Motor neuron (in vitro differentiated cells): ENCODE data around the gene ZNF22. TPM values are rescaled to one million over a fixed set of nuclear protein-coding genes. Genes with fewer than 3 reads are reported as not detected.

Experiments used
- ATAC-seq, 8 experiments: fragments of 200-7000 bp; cut with Tn5 transposase; replicated peaks in 6 of 8; 2 replicates each; pipeline ENCODE4 v1.8.0; 2021; ENCODE audit warnings: mild to moderate bottlenecking in 8 of 8, moderate library complexity in 8 of 8
- H3K27ac ChIP-seq, 2 donors: fragments of 250-450 bp; sonication (Bioruptor Pico); 2 replicates each; pipeline ENCODE4 v1.9.0; 2021; ENCODE audit warnings: antibody characterized with exemption in 2 of 2, mild to moderate bottlenecking in 2 of 2, moderate library complexity in 1 of 2
- H3K4me1 ChIP-seq, 2 donors: fragments of 250-450 bp; sonication (Bioruptor Pico); replicated peaks in 1 of 2; 2 replicates each; pipeline ENCODE4 v1.6.1; 2021; ENCODE audit warnings: antibody characterized with exemption in 2 of 2, mild to moderate bottlenecking in 2 of 2, moderate library complexity in 1 of 2
- H3K4me3 ChIP-seq, 5 donors: fragments of 250-450 bp; sonication (Bioruptor Pico); 2 replicates each; pipeline ENCODE4 v1.9.0; 2021; ENCODE audit warnings: antibody characterized with exemption in 5 of 5, mild to moderate bottlenecking in 5 of 5, moderate library complexity in 4 of 5
- WGBS, 10 experiments: fragments of 450-650 bp; shearing (Covaris generic); methylation state at CpG; one replicate each; pipeline ENCODE4 v1.0.0; 2022; 5-methylcytosine and 5-hydroxymethylcytosine counted together
- in situ Hi-C, 9 experiments: fragments of 400-800 bp; cut with MboI; loops; one replicate each; pipeline ENCODE4 v1.15.0; 2021; ENCODE audit warnings: low sequenced_read_pairs in 9 of 9, low pct_unique_long_range_greater_than_20kb in 2 of 9; ENCODE audit not compliant: unreplicated experiment in 9 of 9
- total RNA-seq, 8 experiments: library from RNA; unstranded; fragments of 300-600 nt; gene quantifications; 2 replicates each; pipeline versions ENCODE4 v1.2.3 to v1.2.4, GENCODE V29; 2022

ZNF22 gene
- total RNA-seq, 8 experiments from 2014 or later: 4.2 to 40.3 (median 31.7) TPM

GRCh38 chr10:44960088-44960460, 40.6 kb upstream of the ZNF22 start:
- 12 to 90% (median 44%) methylated on average over 2 to 6 of the region's 8 CpGs; no CpG with 5 or more reads in 4 of the 10 experiments for WGBS, 10 experiments
- Histone ChIP-seq H3K27ac (peak overlapping the region; percentile 40 to 68), H3K4me3 (peak overlapping the region; percentile 55 to 91 (median 88)), H3K4me1 (peaks cover 57% of the 10 kb centered on the region in 2 donors)
- in situ Hi-C loops: no loop called here
- ATAC-seq: peak in 1 of 8 experiments; percentile 2

DNA sequence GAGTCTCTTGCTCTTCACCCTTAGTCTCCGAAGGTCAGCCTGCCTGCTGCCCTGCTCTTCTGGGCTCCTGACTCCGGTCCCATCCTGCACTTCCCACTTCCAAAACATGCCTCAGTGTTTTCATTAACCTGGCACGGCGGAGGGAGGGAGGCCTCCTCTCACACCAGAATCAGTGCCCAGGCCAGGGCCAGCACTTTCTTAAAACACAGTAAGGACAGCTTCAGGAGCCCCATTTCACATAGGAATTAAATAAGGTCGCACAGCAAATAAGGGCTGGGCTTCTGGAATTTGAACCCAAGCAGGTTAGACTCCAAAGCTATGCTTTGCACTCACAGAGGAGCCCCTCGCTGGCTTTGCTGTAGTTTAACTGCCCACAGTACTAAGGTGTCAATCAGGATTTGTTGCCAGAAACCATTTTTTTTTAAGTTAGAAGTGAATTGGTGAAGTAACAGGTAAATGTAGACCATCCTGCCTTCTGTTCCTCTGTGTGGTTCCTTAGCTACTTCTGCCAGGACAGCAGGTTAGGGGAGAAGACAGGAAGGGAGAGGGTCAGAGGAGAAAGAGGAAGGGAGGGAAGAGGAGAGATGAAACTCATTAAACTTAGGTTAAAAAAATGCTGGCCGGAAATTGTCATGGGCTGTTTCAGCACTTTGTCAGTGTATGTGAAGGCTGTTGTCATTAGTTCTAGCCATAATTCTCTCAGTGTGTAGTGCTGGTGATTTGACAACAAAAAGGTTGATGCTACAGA, 40.1 kb upstream of the ZNF22 start:
- ATAC-seq: no peak
- Histone ChIP-seq H3K27ac (no peak overlapping the region), H3K4me3 (peak overlapping the region in 4 of 5 donors; percentile 55 to 91 (median 90)), H3K4me1 (peaks cover 63% of the 10 kb centered on the region in 2 donors)
- 20 to 100% (median 63%) methylated on average over 1 to 4 of the region's 7 CpGs; no CpG with 5 or more reads in 2 of the 10 experiments for WGBS, 10 experiments
- in situ Hi-C loops: no loop called here

- WGBS, 10 experiments: 55 to 100% (median 60%) methylated on average over 1 to 2 of the region's 4 CpGs; no CpG with 5 or more reads in 5 of the 10 experiments
- no peak overlapping the region for H3K4me3 ChIP-seq
- ATAC-seq: no peak
Observed at GRCh38 chr10:44961230-44961571, 39.5 kb upstream of the ZNF22 start.

GRCh38 chr10:44961931-44962750, 38.6 kb upstream of the ZNF22 start:
- H3K4me1 ChIP-seq: peaks cover 66 to 76% of the 10 kb centered on the region in 2 donors
- ATAC-seq: no peak
- in situ Hi-C loops: no loop called here
- H3K27ac ChIP-seq: no peak overlapping the region
- H3K4me3 ChIP-seq: no peak overlapping the region
- WGBS, 10 experiments: 50 to 100% (median 80%) methylated on average over 1 to 8 of the region's 11 CpGs; no CpG with 5 or more reads in 1 of the 10 experiments

More at GRCh38 chr10:44961230-44961571, 39.5 kb upstream of the ZNF22 start:
- Histone ChIP-seq H3K27ac (no peak overlapping the region), H3K4me1 (peaks cover 66 to 68% of the 10 kb centered on the region in 2 donors)
- in situ Hi-C loops: no loop called here

- Histone ChIP-seq H3K4me1 (peaks cover 70 to 79% of the 10 kb centered on the region in 2 donors), H3K4me3 (peak overlapping the region in 1 of 5 donors; percentile 3), H3K27ac (peak overlapping the region; percentile 79 to 83)
- in situ Hi-C loops: no loop called here
- peak in 3 of 8 experiments; percentile 11 to 24 (median 18) for ATAC-seq
- 16 to 100% (median 50%) methylated on average over 3 to 8 of the region's 19 CpGs; no CpG with 5 or more reads in 2 of the 10 experiments for WGBS, 10 experiments
Observed at GRCh38 chr10:44962870-44963738, 37.6 kb upstream of the ZNF22 start.

GRCh38 chr10:44963772-44964633, 36.7 kb upstream of the ZNF22 start:
- ATAC-seq: peak in 7 of 8 experiments; percentile 3 to 59 (median 46)
- in situ Hi-C loops: no loop called here
- 7 to 78% (median 17%) methylated on average over 1 to 11 of the region's 15 CpGs; no CpG with 5 or more reads in 3 of the 10 experiments for WGBS, 10 experiments
- H3K4me3 ChIP-seq: peak overlapping the region in 2 of 5 donors; percentile 2 to 3
- peak overlapping the region; percentile 79 to 83 for H3K27ac ChIP-seq
- peaks cover 64 to 77% of the 10 kb centered on the region in 2 donors for H3K4me1 ChIP-seq

DNA sequence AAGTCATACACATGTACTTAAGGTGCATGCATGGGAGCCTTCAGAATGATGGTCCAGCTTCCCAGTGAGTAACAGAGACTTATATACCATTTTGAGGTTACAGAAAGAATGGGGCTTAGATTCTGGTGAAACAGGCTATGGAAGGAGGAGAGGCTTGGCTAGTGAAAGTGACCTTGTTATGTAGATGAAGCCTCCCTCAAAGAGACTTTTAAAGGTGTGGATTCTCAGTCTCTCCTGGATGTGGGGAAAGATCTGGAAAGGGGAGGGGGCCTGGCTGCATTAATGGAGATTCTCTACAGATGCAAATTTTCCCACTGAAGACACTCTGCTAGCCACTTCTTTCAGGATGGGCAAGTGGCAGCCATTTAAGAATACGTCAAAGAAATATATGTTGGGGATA, 35.6 kb upstream of the ZNF22 start:
- in situ Hi-C loops: no loop called here
- WGBS, 10 experiments: 60 to 83% (median 71%) methylated on average over 1 of the region's 1 CpG; no CpG with 5 or more reads in 6 of the 10 experiments
- H3K27ac ChIP-seq: peak overlapping the region; percentile 9 to 79

GRCh38 chr10:44965651-44966097, 35.0 kb upstream of the ZNF22 start:
- Histone ChIP-seq H3K27ac (peak overlapping the region in 1 of 2 donors; percentile 9), H3K4me3 (no peak overlapping the region), H3K4me1 (peaks cover 56 to 70% of the 10 kb centered on the region in 2 donors)
- WGBS, 10 experiments: 80 to 100% (median 88%) methylated on average over 1 to 4 of the region's 6 CpGs; no CpG with 5 or more reads in 1 of the 10 experiments
- in situ Hi-C loops: no loop called here
- no peak for ATAC-seq

More for the DNA sequence above, 35.6 kb upstream of the ZNF22 start:
- Histone ChIP-seq H3K4me1 (peaks cover 62 to 76% of the 10 kb centered on the region in 2 donors), H3K4me3 (no peak overlapping the region)
- ATAC-seq: no peak

GRCh38 chr10:44966129-44966815, 34.5 kb upstream of the ZNF22 start:
- 61 to 100% (median 89%) methylated on average over 1 to 7 of the region's 8 CpGs; no CpG with 5 or more reads in 1 of the 10 experiments for WGBS, 10 experiments
- peak in 2 of 8 experiments; percentile 7 to 9 for ATAC-seq
- in situ Hi-C loops: no loop called here
- H3K4me1 ChIP-seq: peaks cover 51 to 64% of the 10 kb centered on the region in 2 donors
- no peak overlapping the region for H3K4me3 ChIP-seq
- no peak overlapping the region for H3K27ac ChIP-seq

- no peak for ATAC-seq
- H3K4me1 ChIP-seq: peaks cover 46 to 59% of the 10 kb centered on the region in 2 donors
- H3K27ac ChIP-seq: no peak overlapping the region
- 71 to 100% (median 82%) methylated on average over 1 to 3 of the region's 8 CpGs; no CpG with 5 or more reads in 6 of the 10 experiments for WGBS, 10 experiments
- H3K4me3 ChIP-seq: no peak overlapping the region
- in situ Hi-C loops: no loop called here
Observed at GRCh38 chr10:44966816-44967509, 33.8 kb upstream of the ZNF22 start.

- in situ Hi-C loops: no loop called here
- Histone ChIP-seq H3K27ac (no peak overlapping the region), H3K4me1 (peaks cover 40 to 53% of the 10 kb centered on the region in 2 donors), H3K4me3 (no peak overlapping the region)
- WGBS, 10 experiments: 40 to 100% (median 96%) methylated on average over 1 to 4 of the region's 4 CpGs; no CpG with 5 or more reads in 5 of the 10 experiments
- no peak for ATAC-seq
Observed at GRCh38 chr10:44967616-44968015, 33.1 kb upstream of the ZNF22 start.
